ENCODE results near the gene FBXO7.

The FBXO7 gene

GRCh38 chr22:32532820-32533128, 58.2 kb downstream of the FBXO7 start:
- Histone ChIP-seq H3K4me3 (no peak overlapping the region), H3K27me3 (no peaks in the 10 kb centered on the region), H3K27ac (no peak overlapping the region), H3K36me3 (no peaks in the 10 kb centered on the region), H3K4me1 (peaks cover 0 to 31% (median 10%) of the 10 kb centered on the region in 10 experiments; a peak in 12 of 20 replicates), H3K9me3 (replicated peaks in 1 of 11) (peaks cover 0 to 4% (median 0%) of the 10 kb centered on the region in 11 experiments; a peak in 2 of 22 replicates), H3K9ac (no peak overlapping the region), H4K20me1 (peaks cover 0 to 5% (median 0%) of the 10 kb centered on the region in 11 experiments; a peak in 2 of 22 replicates), H3K4me2 (no peak overlapping the region; a peak in 1 of 22 replicates)
- TF ChIP-seq Cebpa-rat (IDR thresholded peaks at IDR 0.05): no peak

- Histone ChIP-seq H3K9ac (no peak overlapping the region), H4K20me1 (peaks cover 0 to 5% (median 0%) of the 10 kb centered on the region in 11 experiments; a peak in 2 of 22 replicates), H3K9me3 (replicated peaks in 1 of 11) (peaks cover 0 to 6% (median 0%) of the 10 kb centered on the region in 11 experiments; a peak in 2 of 22 replicates), H3K4me3 (no peak overlapping the region), H3K36me3 (no peaks in the 10 kb centered on the region), H3K27ac (no peak overlapping the region), H3K4me1 (peaks cover 0 to 24% (median 10%) of the 10 kb centered on the region in 10 experiments; a peak in 12 of 20 replicates), H3K27me3 (no peaks in the 10 kb centered on the region), H3K4me2 (no peak overlapping the region)
- no peak for TF ChIP-seq Cebpa-rat (IDR thresholded peaks at IDR 0.05)
Observed at GRCh38 chr22:32533265-32534111, 58.9 kb downstream of the FBXO7 start.

- H3K27ac ChIP-seq: no peak overlapping the region
Observed at GRCh38 chr22:32534252-32535235, 59.9 kb downstream of the FBXO7 start.

GRCh38 chr22:32535531-32536190, 61.0 kb downstream of the FBXO7 start:
- Histone ChIP-seq H3K4me2 (no peak overlapping the region), H3K9me3 (replicated peaks in 1 of 11) (peaks cover 0 to 6% (median 0%) of the 10 kb centered on the region in 11 experiments; a peak in 2 of 22 replicates), H3K36me3 (no peaks in the 10 kb centered on the region), H3K4me1 (peaks cover 0 to 25% (median 12%) of the 10 kb centered on the region in 10 experiments; a peak in 13 of 20 replicates), H3K9ac (no peak overlapping the region), H3K27me3 (no peaks in the 10 kb centered on the region), H3K4me3 (no peak overlapping the region), H4K20me1 (peaks cover 0 to 5% (median 0%) of the 10 kb centered on the region in 11 experiments; a peak in 2 of 22 replicates), H3K27ac (no peak overlapping the region)
- TF ChIP-seq Cebpa-rat (IDR thresholded peaks at IDR 0.05): no peak

More at GRCh38 chr22:32534252-32535235, 59.9 kb downstream of the FBXO7 start:
- no peak overlapping the region for H3K4me3 ChIP-seq
- no peak overlapping the region for H3K4me2 ChIP-seq
- H4K20me1 ChIP-seq: peaks cover 0 to 5% (median 0%) of the 10 kb centered on the region in 11 experiments; a peak in 2 of 22 replicates
- H3K9ac ChIP-seq: no peak overlapping the region
- peaks cover 0 to 6% (median 0%) of the 10 kb centered on the region in 11 experiments; a peak in 2 of 22 replicates for H3K9me3 ChIP-seq (replicated peaks in 1 of 11)
- TF ChIP-seq Cebpa-rat (IDR thresholded peaks at IDR 0.05): no peak
- H3K4me1 ChIP-seq: peaks cover 0 to 17% (median 6%) of the 10 kb centered on the region in 10 experiments; a peak in 11 of 20 replicates
- H3K27me3 ChIP-seq: no peaks in the 10 kb centered on the region
- H3K36me3 ChIP-seq: no peaks in the 10 kb centered on the region

GRCh38 chr22:32536352-32536751, 61.7 kb downstream of the FBXO7 start:
- Histone ChIP-seq H3K36me3 (no peaks in the 10 kb centered on the region), H3K9me3 (replicated peaks in 1 of 11) (peaks cover 0 to 6% (median 0%) of the 10 kb centered on the region in 11 experiments; a peak in 2 of 22 replicates), H4K20me1 (peaks cover 0 to 5% (median 0%) of the 10 kb centered on the region in 11 experiments; a peak in 2 of 22 replicates), H3K4me3 (no peak overlapping the region), H3K9ac (no peak overlapping the region), H3K27me3 (no peaks in the 10 kb centered on the region), H3K27ac (no peak overlapping the region), H3K4me1 (peaks cover 0 to 21% (median 9%) of the 10 kb centered on the region in 10 experiments; a peak in 13 of 20 replicates), H3K4me2 (no peak overlapping the region)
- no peak for TF ChIP-seq Cebpa-rat (IDR thresholded peaks at IDR 0.05)

- Histone ChIP-seq H3K9ac (no peak overlapping the region), H3K4me1 (peaks cover 0 to 11% (median 7%) of the 10 kb centered on the region in 10 experiments; a peak in 9 of 20 replicates), H3K4me3 (no peak overlapping the region), H3K36me3 (no peaks in the 10 kb centered on the region), H3K27ac (no peak overlapping the region), H3K4me2 (no peak overlapping the region), H3K27me3 (no peaks in the 10 kb centered on the region), H3K9me3 (replicated peaks in 1 of 11) (peaks cover 0 to 6% (median 0%) of the 10 kb centered on the region in 11 experiments; a peak in 2 of 22 replicates), H4K20me1 (no peaks in the 10 kb centered on the region)
- no peak for TF ChIP-seq Cebpa-rat (IDR thresholded peaks at IDR 0.05)
Observed at GRCh38 chr22:32538521-32538920, 63.9 kb downstream of the FBXO7 start.

- H3K4me2 ChIP-seq: peak overlapping the region in 6 of 11 experiments; percentile 13 to 47 (median 39); a peak in 10 of 22 replicates
Observed at GRCh38 chr22:32539631-32540421, 65.2 kb downstream of the FBXO7 start.

More at GRCh38 chr22:32539631-32540421, 65.2 kb downstream of the FBXO7 start:
- Histone ChIP-seq H3K36me3 (no peaks in the 10 kb centered on the region), H3K4me1 (peaks cover 0 to 11% (median 7%) of the 10 kb centered on the region in 10 experiments; a peak in 9 of 20 replicates), H3K9me3 (replicated peaks in 1 of 11) (peaks cover 0 to 6% (median 0%) of the 10 kb centered on the region in 11 experiments; a peak in 2 of 22 replicates), H3K27me3 (no peaks in the 10 kb centered on the region), H3K9ac (no peak overlapping the region), H4K20me1 (no peaks in the 10 kb centered on the region), H3K4me3 (no peak overlapping the region), H3K27ac (no peak overlapping the region)
- TF ChIP-seq Cebpa-rat (IDR thresholded peaks at IDR 0.05): no peak
